HK-2 (cell line): ENCODE data around the gene CFAP410.

Source experiments
- DNase-seq: peaks from one replicate; pipeline ENCODE4 v3.0.0-alpha.2; 2018; ENCODE audit not compliant: unreplicated experiment

The CFAP410 gene

GRCh38 chr21:44298301-44298700 is 40.9 kb downstream of the CFAP410 start:
- no peak for DNase-seq

- peak; percentile 71 for DNase-seq
Observed at GRCh38 chr21:44297525-44298290, 41.5 kb downstream of the CFAP410 start.

DNA sequence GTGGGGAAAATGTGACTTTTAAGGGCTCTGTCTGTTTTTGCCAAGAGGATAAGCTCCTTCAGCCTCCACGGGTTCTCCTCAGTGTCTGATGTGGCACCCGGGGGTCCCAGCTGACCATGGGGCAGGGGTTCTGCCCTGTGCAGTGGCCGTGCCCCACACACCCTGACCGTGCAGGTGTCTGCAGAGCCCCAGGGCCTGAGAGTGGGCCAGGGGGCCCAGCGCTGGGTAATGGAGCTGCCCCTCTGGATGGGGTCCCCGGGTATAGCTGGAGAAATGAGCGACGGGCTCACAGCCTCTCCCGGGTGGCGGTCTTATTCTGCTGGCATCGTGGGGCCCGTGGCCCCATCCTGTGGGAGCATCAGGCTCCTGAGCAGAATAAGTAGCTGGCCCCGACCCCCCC is 42.3 kb downstream of the CFAP410 start:
- no peak for DNase-seq

DNA sequence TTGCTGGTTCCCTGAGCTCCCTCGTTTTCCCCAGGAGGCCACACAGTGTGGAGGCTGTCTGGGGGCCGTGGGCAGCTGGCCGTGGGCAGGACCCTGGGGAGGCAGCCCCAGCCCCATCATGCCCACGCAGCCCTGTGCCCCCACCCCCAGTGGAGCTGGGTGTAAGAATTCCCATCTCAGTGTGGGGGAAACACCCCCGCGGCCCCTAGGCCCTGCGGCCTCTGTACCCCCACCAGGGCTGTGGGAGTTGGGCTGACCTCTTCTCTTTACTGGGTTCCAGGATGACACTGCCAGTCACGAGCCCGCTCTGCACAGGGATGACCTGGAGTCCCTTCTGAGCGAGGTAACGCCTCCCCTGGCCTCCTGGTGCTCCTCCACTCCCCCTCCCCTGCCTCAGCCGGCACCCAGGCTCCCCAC is 43.1 kb downstream of the CFAP410 start:
- no peak for DNase-seq

DNA sequence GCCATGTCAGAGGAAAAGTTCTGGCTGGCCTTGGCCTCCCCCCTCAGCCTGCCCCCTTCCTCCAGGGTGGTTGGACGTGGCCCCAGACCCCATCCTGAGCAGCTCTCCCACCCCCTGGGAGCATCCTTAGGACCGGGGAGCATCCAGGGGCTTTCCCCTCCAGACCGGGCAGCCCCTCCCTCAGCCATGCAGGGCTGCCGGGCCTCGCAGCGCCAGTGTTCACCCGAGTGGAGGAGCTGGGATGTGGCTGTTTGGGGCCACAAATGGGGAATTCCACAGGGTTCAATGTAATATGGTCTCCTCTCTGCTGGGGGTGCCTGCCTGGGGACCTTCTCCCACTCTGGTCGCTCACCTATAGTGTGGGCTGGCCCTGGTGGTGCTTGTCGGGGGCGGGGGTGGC is 43.5 kb downstream of the CFAP410 start:
- no peak for DNase-seq

- DNase-seq, result no peak
Observed at GRCh38 chr21:44295163-44295573, 44.0 kb downstream of the CFAP410 start.

DNA sequence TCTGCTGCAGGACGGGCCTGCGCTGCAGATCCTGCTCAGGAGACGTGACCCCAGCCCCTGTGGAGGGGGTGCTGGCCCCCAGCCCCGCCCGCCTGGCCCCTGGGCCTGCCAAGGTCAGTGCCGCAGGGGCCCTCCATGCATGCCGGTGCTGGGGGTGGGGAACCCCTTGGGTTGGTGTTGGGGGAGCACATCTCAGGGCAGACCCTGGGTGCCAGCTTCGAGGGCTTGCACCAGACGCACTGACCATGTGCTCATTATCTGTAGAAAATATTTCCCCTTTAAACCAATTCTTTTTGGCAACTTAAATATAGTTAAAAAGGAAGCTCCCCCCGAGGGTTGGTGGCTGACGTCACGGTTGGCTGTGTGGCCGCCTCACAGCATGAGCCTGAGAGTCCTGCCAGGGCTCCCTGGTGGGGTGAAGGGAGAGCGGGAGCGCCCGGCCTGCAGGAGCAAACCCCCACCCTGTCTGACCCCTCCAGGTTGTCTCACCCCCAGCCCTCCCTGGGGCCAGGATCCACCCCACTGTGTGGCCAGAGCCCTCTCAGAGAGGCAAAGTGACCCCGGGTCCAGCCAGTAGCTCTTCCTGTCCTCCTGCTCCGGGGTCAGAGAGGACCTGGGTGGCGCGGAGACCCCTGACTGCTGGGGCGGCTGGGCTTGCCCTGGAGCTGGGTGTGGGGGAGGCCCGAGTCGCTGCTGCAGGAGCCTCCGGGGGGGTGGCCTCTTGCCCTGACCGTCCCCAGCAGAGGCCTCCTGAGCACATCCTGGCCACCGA is 44.6 kb downstream of the CFAP410 start:
- no peak for DNase-seq

- no peak for DNase-seq
Observed at GRCh38 chr21:44293551-44294231, 45.5 kb downstream of the CFAP410 start.

DNA sequence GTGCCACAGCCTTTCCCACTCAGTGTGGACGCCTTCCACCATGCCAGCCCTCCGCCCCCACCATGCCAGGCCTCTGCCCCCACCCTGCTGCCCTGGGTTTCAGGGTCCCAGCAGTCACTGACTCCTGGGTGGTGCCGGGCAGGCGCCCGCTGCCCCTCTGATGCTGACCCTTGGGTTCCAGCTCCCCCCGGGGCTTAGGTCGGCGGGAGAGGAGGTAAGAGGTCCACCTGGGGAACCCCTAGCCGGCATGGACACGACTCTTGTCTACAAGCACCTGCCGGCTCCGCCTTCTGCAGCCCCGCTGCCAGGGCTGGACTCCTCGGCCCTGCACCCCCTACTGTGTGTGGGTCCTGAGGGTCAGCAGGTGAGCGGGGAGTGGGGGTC is 46.4 kb downstream of the CFAP410 start:
- no peak for DNase-seq

- no peak for DNase-seq
Observed at GRCh38 chr21:44291936-44292811, 47.0 kb downstream of the CFAP410 start.

DNA sequence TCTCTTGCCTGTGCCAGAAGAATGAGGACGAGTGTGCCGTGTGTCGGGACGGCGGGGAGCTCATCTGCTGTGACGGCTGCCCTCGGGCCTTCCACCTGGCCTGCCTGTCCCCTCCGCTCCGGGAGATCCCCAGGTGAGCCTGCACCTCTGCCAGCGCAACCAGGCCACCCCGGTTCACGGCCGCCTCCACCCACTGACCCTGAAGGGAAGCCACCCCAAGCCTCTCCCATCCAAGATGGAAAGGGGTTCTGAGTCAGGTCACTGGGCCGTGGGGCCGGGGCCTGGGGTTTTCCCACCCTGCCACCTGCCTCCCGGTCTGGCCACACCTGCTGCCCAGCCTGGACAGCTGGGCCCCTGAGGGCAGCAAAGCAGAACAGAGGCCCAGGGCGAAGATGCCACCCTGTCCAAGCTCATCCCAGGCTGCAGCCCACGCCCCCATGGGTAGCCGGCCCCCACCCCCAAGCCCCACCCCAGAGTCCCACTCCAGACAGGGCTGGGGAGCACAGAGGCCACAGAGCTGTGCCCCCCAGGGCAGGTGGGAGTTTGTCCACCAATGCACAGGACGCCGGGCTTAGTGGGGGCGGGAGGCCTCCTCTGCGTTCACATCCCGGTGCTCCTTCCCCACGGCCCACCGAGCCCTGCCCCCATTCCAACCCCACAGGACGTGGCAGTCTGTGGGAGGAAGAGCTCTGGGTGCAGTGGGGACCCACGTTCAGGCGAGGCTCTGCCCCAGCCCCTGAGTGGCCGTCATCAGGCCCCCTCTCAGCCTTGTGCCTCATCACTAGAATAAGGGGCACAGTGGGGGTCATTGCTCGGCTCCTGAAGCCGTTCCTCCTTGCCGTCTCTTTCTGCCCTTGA is 47.9 kb downstream of the CFAP410 start:
- DNase-seq, result no peak

GRCh38 chr21:44290327-44291077 is 48.7 kb downstream of the CFAP410 start:
- no peak for DNase-seq

DNA sequence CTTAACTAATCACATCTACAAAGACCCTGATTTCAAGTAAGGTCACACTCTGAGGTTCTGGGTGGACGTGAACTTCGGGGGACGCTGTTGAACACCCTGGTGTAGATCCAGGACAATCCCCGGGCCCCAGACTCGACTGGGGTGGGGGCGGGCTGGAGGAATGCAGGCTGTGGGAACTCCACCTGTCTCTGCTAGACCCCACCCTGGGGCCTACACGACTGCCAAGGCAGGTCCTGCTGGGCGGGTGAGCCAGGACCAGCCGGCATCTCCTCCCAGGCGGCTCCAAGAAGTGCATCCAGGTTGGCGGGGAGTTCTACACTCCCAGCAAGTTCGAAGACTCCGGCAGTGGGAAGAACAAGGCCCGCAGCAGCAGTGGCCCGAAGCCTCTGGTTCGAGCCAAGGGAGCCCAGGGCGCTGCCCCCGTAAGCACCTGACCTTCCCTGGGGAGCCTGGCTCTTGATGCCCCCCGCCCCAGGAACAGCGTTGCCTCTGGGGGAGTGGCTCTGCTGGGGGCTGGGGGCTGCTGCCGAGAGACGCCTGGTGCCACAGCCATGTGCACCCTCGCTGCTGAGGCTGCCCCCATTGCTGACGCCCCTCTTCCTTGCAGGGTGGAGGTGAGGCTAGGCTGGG is 49.7 kb downstream of the CFAP410 start:
- DNase-seq, result no peak

DNA sequence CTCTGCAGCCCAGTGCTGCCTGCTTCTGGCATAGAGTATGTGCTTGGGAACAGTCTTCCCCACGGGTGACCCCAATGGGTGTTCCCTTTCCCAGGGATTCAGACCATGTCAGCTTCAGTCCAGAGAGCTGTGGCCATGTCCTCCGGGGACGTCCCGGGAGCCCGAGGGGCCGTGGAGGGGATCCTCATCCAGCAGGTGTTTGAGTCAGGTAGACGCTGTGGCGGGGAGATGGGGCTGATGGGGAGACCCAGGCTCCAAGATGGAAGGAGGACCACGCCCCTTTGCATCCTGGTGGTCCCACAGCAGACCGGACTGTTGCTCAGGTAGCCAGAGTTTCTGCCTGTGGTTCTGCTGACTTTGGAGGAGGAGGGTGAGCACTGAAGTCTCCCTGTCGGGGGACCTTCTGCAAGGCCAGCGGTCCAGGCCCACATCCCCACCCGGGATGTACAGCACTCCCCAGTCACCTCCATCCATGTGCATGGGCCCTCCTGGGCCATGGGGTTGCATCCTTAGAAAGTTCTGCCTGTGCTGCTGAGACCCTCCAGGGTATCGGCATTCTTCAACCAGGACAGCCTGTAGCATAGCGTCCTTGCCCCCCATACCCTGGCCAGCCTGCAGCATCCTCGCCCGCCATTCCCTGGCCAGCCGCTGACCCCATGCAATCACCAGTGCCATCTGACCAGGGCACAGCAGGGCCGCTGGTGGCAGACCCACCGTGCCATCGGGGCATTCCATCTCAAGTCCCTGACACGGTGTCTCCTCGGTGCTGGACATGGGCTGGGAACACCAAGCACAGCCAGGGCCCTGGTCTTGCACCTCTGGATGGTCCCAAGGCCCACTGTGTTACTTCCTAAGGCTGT is 50.7 kb downstream of the CFAP410 start:
- DNase-seq, result no peak

- DNase-seq, result no peak
Observed at GRCh38 chr21:44286716-44287632, 52.2 kb downstream of the CFAP410 start.

DNA sequence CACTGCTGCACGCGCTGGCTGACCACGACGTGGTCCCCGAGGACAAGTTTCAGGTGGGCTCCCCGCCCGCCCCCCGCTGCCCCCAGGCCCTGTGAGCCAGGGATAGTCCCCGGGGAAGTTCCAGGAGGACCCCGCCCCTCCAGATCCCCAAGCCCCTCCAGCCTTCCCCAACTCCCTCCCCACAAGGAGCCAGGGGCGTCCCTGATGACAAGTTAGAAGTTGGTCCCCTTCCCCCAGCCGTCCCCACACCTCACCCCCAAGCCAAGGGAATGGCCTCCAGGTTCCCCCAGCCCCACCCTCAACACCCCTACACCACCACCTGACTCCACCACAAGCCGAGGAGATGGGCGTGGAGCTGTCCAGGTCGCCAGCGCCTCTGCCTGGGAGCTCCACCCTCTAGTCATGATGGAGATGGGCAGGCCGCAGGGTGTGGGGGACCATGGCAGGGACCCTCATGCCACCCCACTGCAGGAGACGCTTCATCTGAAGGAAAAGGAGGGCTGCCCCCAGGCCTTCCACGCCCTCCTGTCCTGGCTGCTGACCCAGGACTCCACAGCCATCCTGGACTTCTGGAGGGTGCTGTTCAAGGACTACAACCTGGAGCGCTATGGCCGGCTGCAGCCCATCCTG is 53.0 kb downstream of the CFAP410 start:
- DNase-seq, result no peak
